Omental fat pad (tissue), 4 donors: ENCODE measurements around the gene KCNJ9. TPM values are rescaled to one million over a fixed set of nuclear protein-coding genes. Genes with fewer than 3 reads are reported as not detected.
A peak's percentile ranks its signal among the peaks of the same experiment; 100 is the strongest.

Source experiments
- ATAC-seq: fragments of 150-250 bp; one replicate; pipeline ENCODE4 v1.9.1; 2016; ENCODE audit warnings: mild to moderate bottlenecking, moderate library complexity; ENCODE audit not compliant: low FRiP score
- DNase-seq: peaks from one replicate; pipeline ENCODE4 v3.0.0-alpha.2; 2019; ENCODE audit warnings: low spot score
- CTCF ChIP-seq, 3 donors: fragments of 450-650 bp; IDR thresholded peaks; one replicate each; pipeline ENCODE4 v1.5.1; 2016 to 2017; ENCODE audit warnings: antibody characterized with exemption in 3 of 3, mild to moderate bottlenecking in 3 of 3, moderate library complexity in 2 of 3
- total RNA-seq, 4 donors: library from RNA; depleted of rRNA; stranded (reverse); fragments of >200 nt; gene quantifications; one replicate each; pipeline ENCODE4 v1.1.0, GENCODE V29; 2016

KCNJ9 gene
- total RNA-seq, 4 donors from 2014 or later = not detected

GRCh38 chr1:160094806-160095205, 13.5 kb downstream of the KCNJ9 start:
- ATAC-seq (no peak), DNase-seq (no peak)
- TF ChIP-seq CTCF (IDR thresholded peaks at IDR 0.05) = no peak

- DNase-seq (no peak), ATAC-seq (no peak)
- no peak for TF ChIP-seq CTCF (IDR thresholded peaks at IDR 0.05)
Observed at GRCh38 chr1:160095382-160096105, 14.2 kb downstream of the KCNJ9 start.

- peak; percentile 17 for ATAC-seq
- DNase-seq = no peak
Observed at GRCh38 chr1:160096274-160097116, 15.2 kb downstream of the KCNJ9 start.

GRCh38 chr1:160097151-160097910, 16.0 kb downstream of the KCNJ9 start:
- no peak for DNase-seq
- TF ChIP-seq CTCF (IDR thresholded peaks at IDR 0.05) = no peak
- no peak for ATAC-seq

More at GRCh38 chr1:160096274-160097116, 15.2 kb downstream of the KCNJ9 start:
- no peak for TF ChIP-seq CTCF (IDR thresholded peaks at IDR 0.05)

GRCh38 chr1:160097911-160098851, 16.8 kb downstream of the KCNJ9 start, which contains the start of gene IGSF8:
Gene IGSF8 (minus strand): TSS chr1:160098619. CDS start chr1:160098472, 147 bp downstream.
- no peak for TF ChIP-seq CTCF (IDR thresholded peaks at IDR 0.05)
- DNase-seq (peak; percentile 73), ATAC-seq (peak; percentile 80)
